Stomach (tissue), 4 donors: Measurements from ENCODE around the gene EGF.

Experiments used
- EP300 ChIP-seq: sonication (generic); formaldehyde crosslinking; IDR thresholded peaks from one replicate; pipeline ENCODE4 v1.6.1; 2017; ENCODE audit warnings: antibody characterized with exemption
- POLR2A ChIP-seq, 4 donors: fragments of 450-650 bp; IDR thresholded peaks; one replicate each; pipeline ENCODE4 v1.6.1; 2016; ENCODE audit warnings: antibody characterized with exemption in 4 of 4, control low read depth in 2 of 4, mild to moderate bottlenecking in 1 of 4, moderate library complexity in 1 of 4
- POLR2AphosphoS5 ChIP-seq, 3 donors: sonication (generic); formaldehyde crosslinking; IDR thresholded peaks; one replicate each; pipeline ENCODE4 v1.6.1; 2016; ENCODE audit warnings: antibody characterized with exemption in 3 of 3
- TF ChIP-seq, protein P1 (sequence below), 7 experiments: fragments of 450-650 bp in 4 of 7; fragments of 200-600 bp in 3 of 7; sonication (generic) in 3 of 7; IDR thresholded peaks; one replicate each; pipeline ENCODE4 v1.5.1; 2016 to 2019; ENCODE audit warnings: antibody characterized with exemption in 7 of 7, control low read depth in 2 of 7, mild to moderate bottlenecking in 1 of 7

DNA sequence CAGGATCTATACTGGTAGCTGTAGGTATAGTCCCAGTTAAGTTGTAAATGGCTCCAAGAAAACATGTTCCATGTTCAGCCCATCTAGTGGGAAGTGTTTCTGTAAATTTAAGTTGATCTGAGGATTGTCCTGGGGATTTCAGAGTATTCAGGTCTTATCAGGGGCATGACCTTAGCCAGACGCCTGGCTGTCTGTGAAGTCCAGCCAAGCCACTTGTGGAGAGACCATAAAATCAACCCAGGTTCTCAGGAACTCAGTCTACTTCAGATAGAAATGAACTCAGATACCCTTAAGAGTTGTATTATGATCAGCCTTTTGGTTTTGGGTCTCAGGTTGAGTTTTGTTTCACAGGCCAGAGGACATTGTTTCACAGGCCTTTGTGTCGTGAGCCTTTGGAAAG lies 95.9 kb downstream of the EGF start:
- TF ChIP-seq, protein P1, sequence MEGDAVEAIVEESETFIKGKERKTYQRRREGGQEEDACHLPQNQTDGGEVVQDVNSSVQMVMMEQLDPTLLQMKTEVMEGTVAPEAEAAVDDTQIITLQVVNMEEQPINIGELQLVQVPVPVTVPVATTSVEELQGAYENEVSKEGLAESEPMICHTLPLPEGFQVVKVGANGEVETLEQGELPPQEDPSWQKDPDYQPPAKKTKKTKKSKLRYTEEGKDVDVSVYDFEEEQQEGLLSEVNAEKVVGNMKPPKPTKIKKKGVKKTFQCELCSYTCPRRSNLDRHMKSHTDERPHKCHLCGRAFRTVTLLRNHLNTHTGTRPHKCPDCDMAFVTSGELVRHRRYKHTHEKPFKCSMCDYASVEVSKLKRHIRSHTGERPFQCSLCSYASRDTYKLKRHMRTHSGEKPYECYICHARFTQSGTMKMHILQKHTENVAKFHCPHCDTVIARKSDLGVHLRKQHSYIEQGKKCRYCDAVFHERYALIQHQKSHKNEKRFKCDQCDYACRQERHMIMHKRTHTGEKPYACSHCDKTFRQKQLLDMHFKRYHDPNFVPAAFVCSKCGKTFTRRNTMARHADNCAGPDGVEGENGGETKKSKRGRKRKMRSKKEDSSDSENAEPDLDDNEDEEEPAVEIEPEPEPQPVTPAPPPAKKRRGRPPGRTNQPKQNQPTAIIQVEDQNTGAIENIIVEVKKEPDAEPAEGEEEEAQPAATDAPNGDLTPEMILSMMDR (IDR thresholded peaks at IDR 0.05), result no peak
- TF ChIP-seq POLR2A (IDR thresholded peaks at IDR 0.05), result no peak
- no peak for TF ChIP-seq EP300
- no peak for TF ChIP-seq POLR2AphosphoS5 (IDR thresholded peaks at IDR 0.05)
